GM19238 (cell line): Measurements from ENCODE around the gene ICOSLG.
"Not testable (repeated sequence)": the region's sequence is repeated elsewhere in the genome, so short reads cannot be mapped to it uniquely, and the experiment has no call there.

Experiments used
- DNase-seq: peaks from one replicate; pipeline ENCODE4 v3.0.0; 2011; ENCODE audit warnings: low spot score; ENCODE audit not compliant: insufficient read length

Gene ICOSLG

GRCh38 chr21:44182202-44182601, 58.5 kb downstream of the ICOSLG start:
- DNase-seq = not testable (repeated sequence)

- DNase-seq = not testable (repeated sequence)
Measured at GRCh38 chr21:44181506-44181905, 59.2 kb downstream of the ICOSLG start.

- DNase-seq = not testable (repeated sequence)
Measured at GRCh38 chr21:44176127-44176526, 64.6 kb downstream of the ICOSLG start.

GRCh38 chr21:44175189-44175588, 65.6 kb downstream of the ICOSLG start:
- DNase-seq = not testable (repeated sequence)
